Activated naive CD8-positive, alpha-beta T cell treated with anti-CD3 and anti-CD28 coated beads, Interleukin-2, amount 10 ng/mL, durations not matched to agents 7 days and 5 days (primary cell): ENCODE measurements around the gene GDPD5. TPM values are rescaled to one million over a fixed set of nuclear protein-coding genes. Genes with fewer than 3 reads are reported as not detected.
"Not testable (repeated sequence)": the region's sequence is repeated elsewhere in the genome, so short reads cannot be mapped to it uniquely, and the experiment has no call there.

ENCODE experiments used
- ATAC-seq: fragments of 150-1000 bp; cut with Tn5 transposase; one replicate; pipeline ENCODE4 v1.10.0; 2021; ENCODE audit warnings: low read depth, moderate library complexity
- POLR2A ChIA-PET: fragments of 350-600 bp; sonication (Branson Sonifier 250); formaldehyde crosslinking; loops from one replicate; lab custom pipeline; 2021; ENCODE audit warnings: antibody characterized with exemption; lab: Charles Lee
- DNase-seq: peaks from one replicate; pipeline ENCODE4 v3.0.0; 2021
- H3K27ac Mint-ChIP-seq: one replicate; pipeline ENCODE4 v1.8.0; 2022; ENCODE audit warnings: mild to moderate bottlenecking, mixed read lengths
- H3K27me3 Mint-ChIP-seq: one replicate; pipeline ENCODE4 v1.8.0; 2022; ENCODE audit warnings: mild to moderate bottlenecking, moderate library complexity, mixed read lengths
- H3K36me3 Mint-ChIP-seq: one replicate; pipeline ENCODE4 v1.8.0; 2021; ENCODE audit warnings: mild to moderate bottlenecking, mixed read lengths
- H3K4me1 Mint-ChIP-seq: one replicate; pipeline ENCODE4 v1.8.0; 2021; ENCODE audit warnings: mixed read lengths
- H3K4me3 Mint-ChIP-seq: one replicate; pipeline ENCODE4 v1.8.0; 2022; ENCODE audit warnings: mild to moderate bottlenecking, moderate library complexity, mixed read lengths
- H3K9me3 Mint-ChIP-seq: one replicate; pipeline ENCODE4 v1.8.0; 2021; ENCODE audit warnings: mixed read lengths
- total RNA-seq, 2 experiments: library from RNA; stranded (reverse); gene quantifications; one replicate each; pipeline ENCODE4 v1.2.3, GENCODE V29; 2021

The GDPD5 gene
- total RNA-seq, 2 experiments from 2014 or later, result 35.7 to 38.4 TPM

GRCh38 chr11:75421035-75421602, 104.6 kb downstream of the GDPD5 start:
- Mint-ChIP-seq H3K9me3 (no peaks in the 10 kb centered on the region), H3K4me3 (no peak overlapping the region), H3K36me3 (peaks cover 5% of the 10 kb centered on the region), H3K4me1 (no peaks in the 10 kb centered on the region), H3K27me3 (no peaks in the 10 kb centered on the region), H3K27ac (no peak overlapping the region)
- ATAC-seq, result no peak
- DNase-seq, result no peak
- POLR2A ChIA-PET, result no interaction called here

DNA sequence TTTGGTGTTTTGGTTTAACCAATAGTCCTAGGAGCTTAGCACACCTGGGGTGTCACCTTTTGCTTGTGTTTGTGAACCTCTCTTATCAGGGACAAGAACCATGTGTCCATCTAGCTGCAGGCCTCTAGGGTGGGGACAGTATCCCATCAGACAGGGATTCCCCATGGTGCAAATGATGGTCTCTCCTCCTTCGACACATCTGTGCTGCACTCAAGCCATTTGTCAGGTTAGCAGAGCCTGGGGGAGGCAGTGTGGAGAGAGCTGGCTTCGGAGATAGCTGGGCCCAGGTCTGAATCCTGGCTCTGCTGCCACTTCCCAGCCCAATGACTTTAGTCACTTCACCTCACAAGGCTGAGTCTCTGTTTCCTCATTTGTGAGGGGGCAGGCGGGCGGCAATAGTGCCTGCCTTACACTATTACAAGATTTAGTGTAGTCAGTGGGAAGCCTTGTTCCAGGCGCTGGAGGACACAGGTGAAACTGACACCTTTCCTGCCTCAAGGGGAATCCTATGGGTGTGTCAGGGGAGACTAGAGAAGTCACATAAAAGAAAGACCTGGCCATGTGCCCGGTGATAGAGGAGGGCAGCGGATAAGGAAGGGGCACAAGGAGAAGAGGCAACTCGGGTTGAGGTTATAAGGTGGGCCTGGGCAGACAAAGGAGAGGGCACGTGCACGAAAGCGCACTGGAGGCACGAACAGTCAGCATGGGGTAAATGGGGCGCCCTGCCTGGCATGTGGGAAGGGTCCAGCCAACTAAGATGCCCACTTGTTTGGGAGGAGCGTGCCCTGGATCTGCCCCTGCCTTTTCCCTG, 105.3 kb downstream of the GDPD5 start:
- H3K36me3 Mint-ChIP-seq, result peaks cover 5% of the 10 kb centered on the region
- H3K4me3 Mint-ChIP-seq, result no peak overlapping the region
- H3K27ac Mint-ChIP-seq, result no peak overlapping the region
- POLR2A ChIA-PET, result no interaction called here
- no peaks in the 10 kb centered on the region for H3K9me3 Mint-ChIP-seq
- DNase-seq (no peak), ATAC-seq (no peak)
- no peaks in the 10 kb centered on the region for H3K4me1 Mint-ChIP-seq
- no peaks in the 10 kb centered on the region for H3K27me3 Mint-ChIP-seq

- POLR2A ChIA-PET, result interaction anchor here (0.7 to 1.0 kb wide), 3 partner anchors 13 to 114 kb away, joined by 3 read pairs; no protein-coding TSS in a partner anchor
- ATAC-seq, result no peak
- no peaks in the 10 kb centered on the region for H3K27me3 Mint-ChIP-seq
Observed at GRCh38 chr11:75413864-75414263, 111.9 kb downstream of the GDPD5 start.

GRCh38 chr11:75413146-75413545, 112.6 kb downstream of the GDPD5 start:
- POLR2A ChIA-PET, H3K36me3 Mint-ChIP-seq, H3K27me3 Mint-ChIP-seq, H3K9me3 Mint-ChIP-seq, H3K4me3 Mint-ChIP-seq, H3K27ac Mint-ChIP-seq, H3K4me1 Mint-ChIP-seq, ATAC-seq, DNase-seq: not testable (repeated sequence)

More at GRCh38 chr11:75413864-75414263, 111.9 kb downstream of the GDPD5 start:
- Mint-ChIP-seq H3K36me3 (peaks cover 8% of the 10 kb centered on the region), H3K9me3 (no peaks in the 10 kb centered on the region), H3K4me1 (no peaks in the 10 kb centered on the region), H3K27ac (no peak overlapping the region), H3K4me3 (no peak overlapping the region)
- DNase-seq, result no peak

DNA sequence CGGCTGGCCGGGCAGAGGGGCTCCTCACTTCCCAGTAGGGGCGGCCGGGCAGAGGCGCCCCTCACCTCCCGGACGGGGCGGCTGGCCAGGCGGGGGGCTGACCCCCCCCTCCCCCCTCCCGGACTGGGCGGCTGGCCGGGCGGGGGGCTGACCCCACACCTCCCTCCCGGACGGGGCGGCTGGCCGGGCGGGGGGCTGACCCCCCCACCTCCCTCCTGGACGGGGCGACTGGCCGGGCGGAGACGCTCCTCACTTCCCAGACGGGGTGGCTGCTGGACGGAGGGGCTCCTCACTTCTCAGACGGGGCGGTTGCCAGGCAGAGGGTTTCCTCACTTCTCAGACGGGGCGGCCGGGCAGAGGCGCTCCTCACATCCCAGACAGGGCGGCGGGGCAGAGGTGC, 115.8 kb downstream of the GDPD5 start:
- Mint-ChIP-seq H3K36me3 (peaks cover 17% of the 10 kb centered on the region), H3K4me1 (peaks cover 15% of the 10 kb centered on the region)
- H3K27ac Mint-ChIP-seq, DNase-seq, H3K4me3 Mint-ChIP-seq, H3K27me3 Mint-ChIP-seq, H3K9me3 Mint-ChIP-seq, ATAC-seq, POLR2A ChIA-PET: not testable (repeated sequence)

GRCh38 chr11:75408957-75409219, 116.9 kb downstream of the GDPD5 start:
- DNase-seq, result no peak
- no peak for ATAC-seq
- no peaks in the 10 kb centered on the region for H3K9me3 Mint-ChIP-seq
- H3K4me3 Mint-ChIP-seq, result no peak overlapping the region
- no peak overlapping the region for H3K27ac Mint-ChIP-seq
- no peaks in the 10 kb centered on the region for H3K27me3 Mint-ChIP-seq
- H3K36me3 Mint-ChIP-seq, result peaks cover 25% of the 10 kb centered on the region
- POLR2A ChIA-PET, result interaction anchor here (0.6 to 1.3 kb wide), 2 partner anchors 9 to 114 kb away, joined by 3 to 5 read pairs; no protein-coding TSS in a partner anchor
- H3K4me1 Mint-ChIP-seq, result peaks cover 22% of the 10 kb centered on the region

- H3K4me3 Mint-ChIP-seq, result no peak overlapping the region
- H3K27me3 Mint-ChIP-seq, result no peaks in the 10 kb centered on the region
- H3K9me3 Mint-ChIP-seq, result no peaks in the 10 kb centered on the region
- H3K4me1 Mint-ChIP-seq, result peaks cover 46% of the 10 kb centered on the region
- ATAC-seq, result no peak
- peaks cover 44% of the 10 kb centered on the region for H3K36me3 Mint-ChIP-seq
- POLR2A ChIA-PET, result no interaction called here
- no peak overlapping the region for H3K27ac Mint-ChIP-seq
- DNase-seq, result no peak
Observed at GRCh38 chr11:75406338-75406777, 119.4 kb downstream of the GDPD5 start.

DNA sequence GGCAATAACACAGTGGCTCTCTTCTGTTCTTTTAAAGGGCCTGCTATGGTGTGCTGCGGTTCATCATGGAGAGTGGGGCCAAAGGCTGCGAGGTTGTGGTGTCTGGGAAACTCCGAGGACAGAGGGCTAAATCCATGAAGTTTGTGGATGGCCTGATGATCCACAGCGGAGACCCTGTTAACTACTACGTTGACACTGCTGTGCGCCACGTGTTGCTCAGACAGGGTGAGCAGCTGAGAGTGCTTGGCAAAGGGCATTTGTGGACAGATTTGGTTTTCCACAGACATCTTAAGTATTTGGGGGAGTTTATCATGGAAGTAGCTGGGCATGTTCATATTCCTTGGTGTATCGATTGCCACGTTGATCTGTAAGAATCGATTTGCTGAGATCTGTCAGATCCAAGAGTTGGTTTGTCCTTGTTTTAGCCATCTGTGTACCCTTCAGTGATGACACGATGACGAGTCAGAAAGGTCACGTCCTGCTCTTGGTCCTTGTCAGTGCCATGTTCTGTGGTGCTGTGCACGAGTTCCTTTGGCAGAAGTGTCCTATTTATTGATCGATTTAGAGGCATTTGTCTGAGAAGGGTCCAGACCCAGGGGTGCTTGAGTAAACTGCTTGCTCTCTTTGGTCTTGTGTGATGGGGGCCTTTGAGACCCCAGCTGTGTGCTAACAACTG, 121.6 kb downstream of the GDPD5 start:
- POLR2A ChIA-PET, result no interaction called here
- H3K27me3 Mint-ChIP-seq, result no peaks in the 10 kb centered on the region
- no peaks in the 10 kb centered on the region for H3K9me3 Mint-ChIP-seq
- H3K4me3 Mint-ChIP-seq, result no peak overlapping the region
- ATAC-seq (no peak), DNase-seq (no peak)
- peak overlapping the region; percentile 40 for H3K27ac Mint-ChIP-seq
- peaks cover 54% of the 10 kb centered on the region for H3K4me1 Mint-ChIP-seq
- peaks cover 61% of the 10 kb centered on the region for H3K36me3 Mint-ChIP-seq

DNA sequence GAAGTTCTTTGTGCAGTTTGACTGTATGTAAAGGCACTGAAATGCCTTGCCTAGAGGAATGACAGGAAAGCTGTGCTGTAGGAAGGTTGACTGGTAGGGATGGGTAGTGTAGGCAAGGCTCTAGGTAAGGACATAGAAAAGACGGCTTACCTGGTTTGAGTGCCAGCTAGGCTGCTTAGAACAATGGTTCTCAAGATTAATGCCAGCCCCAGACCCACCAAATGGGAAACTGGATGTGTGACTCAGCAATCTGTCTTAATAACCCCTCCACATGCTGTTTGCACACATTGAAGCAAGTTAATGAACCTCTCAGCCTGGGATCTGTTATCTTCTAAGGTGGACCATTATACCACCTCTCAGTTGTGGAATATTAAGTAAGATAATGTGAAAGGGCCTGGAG, 122.7 kb downstream of the GDPD5 start:
- DNase-seq (no peak), ATAC-seq (no peak)
- Mint-ChIP-seq H3K4me1 (peaks cover 58% of the 10 kb centered on the region), H3K9me3 (no peaks in the 10 kb centered on the region), H3K4me3 (peak overlapping the region; percentile 91), H3K27me3 (no peaks in the 10 kb centered on the region), H3K36me3 (peaks cover 60% of the 10 kb centered on the region), H3K27ac (no peak overlapping the region)
- POLR2A ChIA-PET, result interaction anchor here (0.9 kb wide), 1 partner anchor 131 kb away, joined by 3 read pairs; no protein-coding TSS in a partner anchor

- DNase-seq (no peak), ATAC-seq (no peak)
- H3K36me3 Mint-ChIP-seq, result peaks cover 56% of the 10 kb centered on the region
- peak overlapping the region; percentile 91 for H3K4me3 Mint-ChIP-seq
- peak overlapping the region; percentile 64 for H3K27ac Mint-ChIP-seq
- no peaks in the 10 kb centered on the region for H3K9me3 Mint-ChIP-seq
- peaks cover 58% of the 10 kb centered on the region for H3K4me1 Mint-ChIP-seq
- H3K27me3 Mint-ChIP-seq, result no peaks in the 10 kb centered on the region
- POLR2A ChIA-PET, result interaction anchor here (0.9 kb wide), 1 partner anchor 132 kb away, joined by 3 read pairs; no protein-coding TSS in a partner anchor
Observed at GRCh38 chr11:75402002-75402773, 123.6 kb downstream of the GDPD5 start.

- peaks cover 45% of the 10 kb centered on the region for H3K4me1 Mint-ChIP-seq
- H3K27ac Mint-ChIP-seq, result peak overlapping the region; percentile 95
- H3K4me3 Mint-ChIP-seq, result peak overlapping the region; percentile 91
- DNase-seq (no peak), ATAC-seq (peak; percentile 11)
- H3K36me3 Mint-ChIP-seq, result peaks cover 49% of the 10 kb centered on the region
- POLR2A ChIA-PET, result interaction anchor here (0.6 to 1.6 kb wide), 16 partner anchors 12 to 834 kb away, joined by 3 to 6 read pairs (median 4); partner anchors contain the start of gene GDPD5
- no peaks in the 10 kb centered on the region for H3K9me3 Mint-ChIP-seq
- peaks cover 7% of the 10 kb centered on the region for H3K27me3 Mint-ChIP-seq
Observed at GRCh38 chr11:75400146-75400865, 125.4 kb downstream of the GDPD5 start.

- Mint-ChIP-seq H3K27ac (peak within 1 kb of the TSS; percentile 95), H3K36me3 (peaks cover 45% of the 10 kb centered on the region), H3K27me3 (peaks cover 7% of the 10 kb centered on the region), H3K9me3 (no peaks in the 10 kb centered on the region), H3K4me3 (peak within 1 kb of the TSS; percentile 91), H3K4me1 (peaks cover 42% of the 10 kb centered on the region)
- peak; percentile 91 for ATAC-seq
- DNase-seq, result peak; percentile 93
- POLR2A ChIA-PET, result interaction anchor here (0.6 to 1.6 kb wide), 16 partner anchors 11 to 835 kb away, joined by 3 to 6 read pairs (median 4); partner anchors contain the start of gene GDPD5
Observed at GRCh38 chr11:75399344-75400145, 126.2 kb downstream of the GDPD5 start, which contains the start of gene RPS3. RPS3 (plus strand) TSS chr11:75399518; CDS start chr11:75399548, 30 bp downstream.
